Naive B cell (primary cell): Measurements from ENCODE around the gene CHTOP. TPM values are rescaled to one million over a fixed set of nuclear protein-coding genes. Genes with fewer than 3 reads are reported as not detected.
A peak's percentile ranks its signal among the peaks of the same experiment; 100 is the strongest.

Source experiments
- ATAC-seq, 2 donors: fragments of 150-1000 bp; cut with Tn5 transposase; 2 replicates each; pipeline ENCODE4 v1.10.0; 2021; ENCODE audit warnings: low read depth in 2 of 2, mild to moderate bottlenecking in 2 of 2, moderate library complexity in 2 of 2
- DNase-seq: peaks from one replicate; pipeline ENCODE4 v3.0.0; 2022
- H3K27ac Mint-ChIP-seq, 6 donors: one replicate each; pipeline ENCODE4 v1.8.0; 2020 to 2022; ENCODE audit warnings: mild to moderate bottlenecking in 6 of 6, mixed read lengths in 6 of 6, moderate library complexity in 5 of 6, inconsistent platforms in 2 of 6
- H3K27me3 Mint-ChIP-seq, 3 donors: one replicate each; pipeline ENCODE4 v1.8.0; 2021 to 2022; ENCODE audit warnings: mixed read lengths in 3 of 3, mild to moderate bottlenecking in 1 of 3
- H3K36me3 Mint-ChIP-seq, 2 donors: one replicate each; pipeline ENCODE4 v1.8.0; 2020 to 2022; ENCODE audit warnings: mixed read lengths in 2 of 2, inconsistent platforms in 1 of 2, mild to moderate bottlenecking in 1 of 2
- H3K4me1 Mint-ChIP-seq, 3 donors: one replicate each; pipeline ENCODE4 v1.8.0; 2020 to 2022; ENCODE audit warnings: mixed read lengths in 3 of 3, inconsistent platforms in 1 of 3, mild to moderate bottlenecking in 1 of 3, moderate library complexity in 1 of 3
- H3K4me3 Mint-ChIP-seq, 8 donors: one replicate each; pipeline ENCODE4 v1.8.0; 2020 to 2022; ENCODE audit warnings: mild to moderate bottlenecking in 8 of 8, mixed read lengths in 8 of 8, moderate library complexity in 8 of 8, inconsistent platforms in 2 of 8
- H3K9me3 Mint-ChIP-seq, 7 donors: one replicate each; pipeline ENCODE4 v1.8.0; 2020 to 2022; ENCODE audit warnings: mixed read lengths in 7 of 7, mild to moderate bottlenecking in 5 of 7, inconsistent platforms in 2 of 7, moderate library complexity in 1 of 7
- polyA plus RNA-seq, 6 donors: library from polyadenylated mRNA; unstranded; fragments of 300-500 nt; fragmentation: Illumina TruSeq; gene quantifications; one replicate each; pipeline ENCODE4 v1.2.3, GENCODE V29; 2021; ENCODE audit warnings: low read depth in 6 of 6

The CHTOP gene
- polyA plus RNA-seq, 6 donors from 2014 or later, result 43.3 to 94.4 (median 54.4) TPM

GRCh38 chr1:153616144-153616916 lies 17.5 kb upstream of the CHTOP start, which contains the start of gene S100A14:
Gene S100A14, minus strand, starts transcription at chr1:153616325. Its CDS starts 467 bp downstream, at chr1:153615858.
- H3K4me1 Mint-ChIP-seq, result peaks cover 0 to 11% (median 0%) of the 10 kb centered on the region in 3 donors
- no peak within 1 kb of the TSS for H3K4me3 Mint-ChIP-seq
- H3K27ac Mint-ChIP-seq, result peak within 1 kb of the TSS in 3 of 6 donors; percentile 69 to 91 (median 82)
- H3K9me3 Mint-ChIP-seq, result peaks cover 0 to 2% (median 0%) of the 10 kb centered on the region in 7 donors
- H3K27me3 Mint-ChIP-seq, result no peaks in the 10 kb centered on the region
- no peak for ATAC-seq
- no peaks in the 10 kb centered on the region for H3K36me3 Mint-ChIP-seq
- no peak for DNase-seq

- no peaks in the 10 kb centered on the region for H3K27me3 Mint-ChIP-seq
Observed at GRCh38 chr1:153616917-153617311, 17.0 kb upstream of the CHTOP start.

GRCh38 chr1:153617663-153618062 lies 16.2 kb upstream of the CHTOP start:
- Mint-ChIP-seq H3K4me1 (peaks cover 0 to 11% (median 0%) of the 10 kb centered on the region in 3 donors), H3K36me3 (no peaks in the 10 kb centered on the region), H3K9me3 (peaks cover 0 to 2% (median 0%) of the 10 kb centered on the region in 7 donors), H3K27ac (peak overlapping the region in 1 of 6 donors; percentile 49), H3K27me3 (no peaks in the 10 kb centered on the region), H3K4me3 (peak overlapping the region in 2 of 8 donors; percentile 37 to 49)
- ATAC-seq (peak; percentile 93 to 95), DNase-seq (no peak)

More at GRCh38 chr1:153616917-153617311, 17.0 kb upstream of the CHTOP start:
- Mint-ChIP-seq H3K36me3 (no peaks in the 10 kb centered on the region), H3K4me1 (peaks cover 0 to 11% (median 0%) of the 10 kb centered on the region in 3 donors), H3K27ac (peak overlapping the region in 3 of 6 donors; percentile 69 to 91 (median 82)), H3K9me3 (peaks cover 0 to 2% (median 0%) of the 10 kb centered on the region in 7 donors), H3K4me3 (no peak overlapping the region)
- no peak for DNase-seq
- no peak for ATAC-seq

GRCh38 chr1:153619171-153619570 lies 14.7 kb upstream of the CHTOP start:
- DNase-seq (no peak), ATAC-seq (no peak)
- no peak overlapping the region for H3K27ac Mint-ChIP-seq
- peak overlapping the region in 1 of 8 donors; percentile 0 for H3K4me3 Mint-ChIP-seq
- peaks cover 5 to 15% (median 6%) of the 10 kb centered on the region in 3 donors for H3K4me1 Mint-ChIP-seq
- H3K9me3 Mint-ChIP-seq, result peaks cover 0 to 2% (median 0%) of the 10 kb centered on the region in 7 donors
- H3K27me3 Mint-ChIP-seq, result no peaks in the 10 kb centered on the region
- no peaks in the 10 kb centered on the region for H3K36me3 Mint-ChIP-seq

- H3K4me1 Mint-ChIP-seq, result peaks cover 19 to 28% (median 24%) of the 10 kb centered on the region in 3 donors
- no peaks in the 10 kb centered on the region for H3K36me3 Mint-ChIP-seq
- no peak overlapping the region for H3K27ac Mint-ChIP-seq
- ATAC-seq, result no peak
- peaks cover 0 to 2% (median 0%) of the 10 kb centered on the region in 7 donors for H3K9me3 Mint-ChIP-seq
- no peaks in the 10 kb centered on the region for H3K27me3 Mint-ChIP-seq
- peak overlapping the region in 1 of 8 donors; percentile 50 for H3K4me3 Mint-ChIP-seq
- DNase-seq, result no peak
Observed at GRCh38 chr1:153623101-153623500, 10.8 kb upstream of the CHTOP start.

- H3K36me3 Mint-ChIP-seq, result no peaks in the 10 kb centered on the region
- no peaks in the 10 kb centered on the region for H3K27me3 Mint-ChIP-seq
- H3K4me3 Mint-ChIP-seq, result no peak overlapping the region
- ATAC-seq (no peak), DNase-seq (no peak)
- H3K9me3 Mint-ChIP-seq, result no peaks in the 10 kb centered on the region
- peak overlapping the region in 1 of 6 donors; percentile 66 for H3K27ac Mint-ChIP-seq
- H3K4me1 Mint-ChIP-seq, result peaks cover 33 to 44% (median 35%) of the 10 kb centered on the region in 3 donors
Observed at GRCh38 chr1:153624965-153625611, 8.8 kb upstream of the CHTOP start.

- H3K27me3 Mint-ChIP-seq, result no peaks in the 10 kb centered on the region
- no peaks in the 10 kb centered on the region for H3K36me3 Mint-ChIP-seq
- no peaks in the 10 kb centered on the region for H3K9me3 Mint-ChIP-seq
- peak overlapping the region in 1 of 6 donors; percentile 72 for H3K27ac Mint-ChIP-seq
- ATAC-seq (no peak), DNase-seq (no peak)
- peak overlapping the region in 4 of 8 donors; percentile 26 to 69 (median 44) for H3K4me3 Mint-ChIP-seq
- H3K4me1 Mint-ChIP-seq, result peaks cover 33 to 44% (median 35%) of the 10 kb centered on the region in 3 donors
Observed at GRCh38 chr1:153626477-153626903, 7.4 kb upstream of the CHTOP start.

- no peaks in the 10 kb centered on the region for H3K27me3 Mint-ChIP-seq
- peak within 1 kb of the TSS in 6 of 8 donors; percentile 30 to 80 (median 71) for H3K4me3 Mint-ChIP-seq
- no peaks in the 10 kb centered on the region for H3K9me3 Mint-ChIP-seq
- ATAC-seq (peak; percentile 37 to 44), DNase-seq (no peak)
- H3K36me3 Mint-ChIP-seq, result no peaks in the 10 kb centered on the region
- peak within 1 kb of the TSS in 4 of 6 donors; percentile 33 to 84 (median 71) for H3K27ac Mint-ChIP-seq
- H3K4me1 Mint-ChIP-seq, result peaks cover 35 to 44% (median 36%) of the 10 kb centered on the region in 3 donors
Observed at GRCh38 chr1:153626904-153627714, 6.8 kb upstream of the CHTOP start, which contains the start of gene S100A13. Gene S100A13, minus strand, starts transcription at chr1:153627505. Its CDS starts 1,033 bp downstream, at chr1:153626472.

GRCh38 chr1:153627715-153628626 lies 5.9 kb upstream of the CHTOP start, which contains the start of gene S100A1:
Gene S100A1, plus strand, starts transcription at chr1:153628434. Its CDS starts 2,088 bp downstream, at chr1:153630522.
- Mint-ChIP-seq H3K27ac (peak within 1 kb of the TSS in 5 of 6 donors; percentile 33 to 84 (median 70)), H3K4me1 (peaks cover 37 to 51% (median 40%) of the 10 kb centered on the region in 3 donors), H3K36me3 (no peaks in the 10 kb centered on the region), H3K9me3 (peaks cover 0 to under 1% (median 0%) of the 10 kb centered on the region in 7 donors), H3K27me3 (no peaks in the 10 kb centered on the region), H3K4me3 (peak within 1 kb of the TSS in 6 of 8 donors; percentile 12 to 80 (median 71))
- ATAC-seq (peak in 1 of 2 donors; percentile 5), DNase-seq (no peak)

GRCh38 chr1:153628638-153629342 lies 5.1 kb upstream of the CHTOP start:
- Mint-ChIP-seq H3K4me1 (peaks cover 44 to 57% (median 46%) of the 10 kb centered on the region in 3 donors), H3K9me3 (peaks cover 0 to 5% (median 0%) of the 10 kb centered on the region in 7 donors), H3K27ac (peak overlapping the region in 2 of 6 donors; percentile 11 to 84), H3K36me3 (peaks cover 0 to under 1% of the 10 kb centered on the region in 2 donors), H3K4me3 (peak overlapping the region in 3 of 8 donors; percentile 38 to 65 (median 61)), H3K27me3 (no peaks in the 10 kb centered on the region)
- no peak for ATAC-seq
- no peak for DNase-seq

GRCh38 chr1:153629343-153629665 lies 4.6 kb upstream of the CHTOP start:
- Mint-ChIP-seq H3K4me1 (peaks cover 46 to 58% (median 51%) of the 10 kb centered on the region in 3 donors), H3K27ac (peak overlapping the region in 3 of 6 donors; percentile 11 to 70 (median 60)), H3K36me3 (peaks cover 0 to 5% of the 10 kb centered on the region in 2 donors), H3K9me3 (peaks cover 0 to 5% (median 0%) of the 10 kb centered on the region in 7 donors), H3K27me3 (no peaks in the 10 kb centered on the region), H3K4me3 (no peak overlapping the region)
- no peak for DNase-seq
- no peak for ATAC-seq
